Cardiac fibroblast (primary cell): ENCODE measurements around the gene ATP10B.

Source experiments
- DNase-seq, 2 donors: peaks; one replicate each; pipeline versions ENCODE4 v3.0.0 to v3.0.0-alpha.2; 2010; ENCODE audit warnings: low read depth in 2 of 2
- H3K4me3 ChIP-seq, 2 donors: replicated peaks in 1 of 2; 1 replicate in 1 of 2; 2 replicates in 1 of 2; pipeline ENCODE4 v1.5.1; 2011; ENCODE audit warnings: low read depth in 2 of 2, low read length in 2 of 2, mild to moderate bottlenecking in 2 of 2, moderate library complexity in 1 of 2
- TF ChIP-seq, protein P1 (sequence below): IDR thresholded peaks from one replicate; pipeline ENCODE4 v1.5.1; 2011; ENCODE audit warnings: low read depth, mild to moderate bottlenecking, low read length, inconsistent platforms

The ATP10B gene

DNA sequence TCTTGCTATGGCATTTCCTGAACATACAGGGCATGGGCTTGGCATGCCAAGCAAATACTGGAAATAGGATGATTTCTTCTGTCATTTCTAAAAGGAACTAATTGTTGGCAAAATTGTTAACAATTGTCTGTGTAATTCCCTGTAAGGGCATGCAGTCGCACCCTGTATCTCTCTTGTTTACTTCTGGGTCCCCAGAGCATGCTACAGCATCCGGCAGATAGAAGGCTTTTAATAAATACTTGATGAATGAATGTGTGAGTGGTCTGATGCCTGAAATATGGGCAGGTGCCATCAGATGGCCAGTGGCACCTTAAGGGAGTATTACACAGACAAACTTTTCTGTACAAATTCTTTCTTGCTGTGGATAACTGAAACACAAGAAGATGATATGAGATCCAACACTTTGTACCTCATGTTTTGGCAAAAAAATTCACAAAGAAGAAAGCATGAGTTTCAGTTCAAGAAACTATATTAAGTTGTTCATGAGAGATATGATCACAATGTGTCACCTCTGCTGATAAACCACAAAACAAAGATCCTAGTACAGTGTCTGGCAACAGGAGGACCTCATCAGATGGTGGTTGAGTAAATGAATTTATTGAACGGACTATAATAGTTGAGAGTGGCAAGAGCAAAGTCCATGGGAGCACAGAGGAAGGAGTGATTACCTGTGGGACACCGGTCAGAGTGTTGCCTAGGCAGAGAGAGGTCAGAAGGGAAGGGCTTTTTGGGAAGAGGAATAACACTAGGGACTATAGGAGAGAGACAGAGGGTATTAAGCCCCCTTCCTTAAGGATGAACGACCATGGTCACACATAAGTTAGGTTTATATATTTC, 194.2 kb downstream of the ATP10B start:
- H3K4me3 ChIP-seq: no peak overlapping the region
- no peak for DNase-seq
- TF ChIP-seq, protein P1, sequence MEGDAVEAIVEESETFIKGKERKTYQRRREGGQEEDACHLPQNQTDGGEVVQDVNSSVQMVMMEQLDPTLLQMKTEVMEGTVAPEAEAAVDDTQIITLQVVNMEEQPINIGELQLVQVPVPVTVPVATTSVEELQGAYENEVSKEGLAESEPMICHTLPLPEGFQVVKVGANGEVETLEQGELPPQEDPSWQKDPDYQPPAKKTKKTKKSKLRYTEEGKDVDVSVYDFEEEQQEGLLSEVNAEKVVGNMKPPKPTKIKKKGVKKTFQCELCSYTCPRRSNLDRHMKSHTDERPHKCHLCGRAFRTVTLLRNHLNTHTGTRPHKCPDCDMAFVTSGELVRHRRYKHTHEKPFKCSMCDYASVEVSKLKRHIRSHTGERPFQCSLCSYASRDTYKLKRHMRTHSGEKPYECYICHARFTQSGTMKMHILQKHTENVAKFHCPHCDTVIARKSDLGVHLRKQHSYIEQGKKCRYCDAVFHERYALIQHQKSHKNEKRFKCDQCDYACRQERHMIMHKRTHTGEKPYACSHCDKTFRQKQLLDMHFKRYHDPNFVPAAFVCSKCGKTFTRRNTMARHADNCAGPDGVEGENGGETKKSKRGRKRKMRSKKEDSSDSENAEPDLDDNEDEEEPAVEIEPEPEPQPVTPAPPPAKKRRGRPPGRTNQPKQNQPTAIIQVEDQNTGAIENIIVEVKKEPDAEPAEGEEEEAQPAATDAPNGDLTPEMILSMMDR: no peak

DNA sequence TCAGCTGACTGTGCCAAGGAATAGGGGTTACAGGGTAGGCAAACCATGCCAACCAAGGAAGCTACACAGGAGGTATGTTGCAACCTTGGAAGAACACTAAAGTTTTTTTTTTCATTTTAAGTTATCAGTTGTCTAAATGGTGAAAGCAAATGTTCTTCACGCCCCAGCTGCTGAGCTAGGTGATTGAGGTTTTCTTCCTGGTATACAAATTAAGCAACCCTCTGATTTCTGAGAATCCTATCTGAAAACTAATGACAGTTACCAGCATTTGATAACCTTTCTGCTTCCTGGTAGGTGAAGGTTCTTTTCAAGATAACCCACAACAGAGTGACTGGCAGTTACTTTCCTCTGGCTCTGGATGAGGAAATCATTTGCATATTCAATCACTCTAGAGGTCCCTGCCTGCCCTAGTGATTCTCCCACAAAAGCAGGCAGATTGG, 194.9 kb downstream of the ATP10B start:
- H3K4me3 ChIP-seq: no peak overlapping the region
- no peak for DNase-seq
- TF ChIP-seq, protein P1: no peak

DNA sequence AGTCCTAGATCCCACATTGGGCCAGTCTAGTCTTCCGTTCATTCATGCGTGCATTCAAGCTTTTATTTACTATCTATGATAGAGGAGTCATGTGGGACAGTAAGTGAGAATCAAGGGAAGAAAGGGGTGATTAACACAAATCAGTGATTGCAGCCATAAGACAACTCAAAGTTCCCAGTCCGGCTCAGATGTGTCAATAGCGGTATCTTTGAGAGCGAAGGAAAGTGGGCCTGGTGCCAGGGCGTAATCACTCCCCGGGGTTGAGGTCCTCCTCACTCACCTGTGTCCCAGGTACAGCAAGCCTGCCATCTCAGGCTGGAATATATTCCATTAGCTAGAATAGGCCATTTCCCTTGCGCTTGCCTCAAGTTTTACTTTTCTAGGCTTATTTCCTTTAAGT, 196.3 kb downstream of the ATP10B start:
- TF ChIP-seq, protein P1: no peak
- DNase-seq: no peak
- no peak overlapping the region for H3K4me3 ChIP-seq

DNA sequence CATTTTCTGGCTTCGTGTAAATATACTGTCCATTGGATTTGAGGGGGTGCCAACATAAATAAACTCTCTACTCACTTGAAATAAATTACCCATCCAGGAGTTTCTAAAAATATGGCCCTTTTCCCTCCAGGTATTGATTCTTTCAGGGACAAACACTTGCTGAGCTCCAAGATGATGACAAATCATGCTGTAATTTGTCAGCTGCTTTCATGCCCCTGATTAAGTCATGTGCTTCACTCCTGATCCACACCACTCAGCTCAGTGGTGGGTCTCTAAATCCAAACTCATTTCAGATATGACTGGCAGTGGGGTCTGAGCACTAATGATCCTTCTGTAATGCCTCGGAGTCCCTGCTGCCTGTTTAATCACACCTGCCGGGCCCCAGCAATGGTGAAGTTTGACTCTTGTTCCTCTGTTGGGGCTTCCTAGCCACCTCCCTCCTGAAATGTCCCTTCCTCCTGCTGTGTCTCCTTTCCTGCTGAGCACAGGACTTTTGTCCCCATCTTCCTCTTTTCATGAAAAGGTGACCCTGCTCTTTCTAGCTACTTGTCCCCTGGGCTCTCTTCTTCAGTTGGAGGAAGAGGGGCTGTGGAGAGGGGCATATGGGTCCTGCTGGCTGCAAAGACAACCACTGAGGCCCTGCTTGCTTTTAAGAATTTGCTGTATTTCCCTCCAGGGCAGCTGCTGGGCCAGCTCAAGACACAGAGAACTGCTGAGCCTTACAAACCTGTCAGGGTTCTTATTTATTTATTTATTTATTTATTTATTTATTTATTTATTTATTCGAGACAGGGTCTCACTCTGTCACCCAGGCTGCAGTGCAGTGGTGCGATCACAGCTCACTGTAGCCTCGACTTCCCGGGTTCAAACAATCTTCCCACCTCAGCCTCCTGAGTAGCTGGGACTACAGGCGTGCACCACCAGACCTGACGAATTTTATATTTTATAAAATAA, 200.0 kb downstream of the ATP10B start:
- TF ChIP-seq, protein P1: no peak
- no peak overlapping the region for H3K4me3 ChIP-seq
- no peak for DNase-seq

DNA sequence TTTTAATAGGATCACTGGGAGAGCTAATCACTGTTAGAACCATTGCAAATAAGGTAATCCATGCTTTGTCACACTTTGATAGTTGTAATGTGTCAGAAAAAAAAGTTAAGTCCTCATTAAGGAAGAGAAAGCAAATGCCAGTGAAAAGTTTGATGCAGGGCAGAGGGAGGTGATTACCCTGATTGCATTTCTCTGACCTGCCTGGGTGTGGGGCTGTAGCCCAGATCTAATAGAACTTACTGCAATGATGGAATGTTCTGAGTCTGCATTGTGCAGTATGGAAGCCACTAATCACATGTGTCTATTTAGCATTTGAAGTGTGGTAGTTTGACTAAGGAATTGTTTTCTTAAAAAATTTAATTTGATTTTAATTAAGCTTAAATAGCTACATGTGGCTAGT, 202.7 kb downstream of the ATP10B start:
- TF ChIP-seq, protein P1: no peak
- no peak for DNase-seq
- no peak overlapping the region for H3K4me3 ChIP-seq

DNA sequence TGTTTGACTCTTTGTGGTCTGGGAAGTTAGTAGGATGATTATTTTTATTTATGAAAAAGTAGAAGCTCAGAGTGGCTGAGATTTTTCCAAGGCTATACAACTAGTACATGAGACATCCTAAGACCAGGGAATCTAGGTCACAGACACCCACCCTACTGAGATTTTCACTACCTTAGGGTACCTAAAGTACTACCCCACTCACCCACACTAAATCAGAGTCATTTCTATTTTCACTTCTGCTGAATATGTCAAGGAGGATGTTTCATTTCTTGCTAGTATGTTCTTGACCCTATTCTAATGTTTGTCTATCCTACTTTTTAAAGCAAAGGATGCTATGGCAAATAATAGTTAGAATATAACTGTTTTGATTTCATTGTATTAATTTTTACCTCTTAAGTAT, 206.0 kb downstream of the ATP10B start:
- H3K4me3 ChIP-seq: no peak overlapping the region
- no peak for DNase-seq
- TF ChIP-seq, protein P1: no peak
